HG03457 (cell line): Measurements from ENCODE around the gene MIGA2.
"Not testable (repeated sequence)": the region's sequence is repeated elsewhere in the genome, so short reads cannot be mapped to it uniquely, and the experiment has no call there.

Source experiments
- ATAC-seq: cut with Tn5 transposase; IDR thresholded peaks from one replicate; pipeline ENCODE4 v1.9.1; 2021; ENCODE audit warnings: moderate number of reproducible peaks; ENCODE audit not compliant: unreplicated experiment

MIGA2 gene

GRCh38 chr9:129036241-129036922 lies at the start of gene MIGA2:
TSS of gene MIGA2 (plus strand) at chr9:129036626. CDS start at chr9:129040595, 3,969 bp downstream.
- peak; percentile 73 for ATAC-seq

- no peak for ATAC-seq
These were observed 49.8 kb upstream of the MIGA2 start for GRCh38 chr9:128986671-128987070.

- no peak for ATAC-seq
These were observed 48.6 kb upstream of the MIGA2 start for GRCh38 chr9:128987805-128988204.

GRCh38 chr9:128992995-128993394 lies 43.4 kb upstream of the MIGA2 start:
- ATAC-seq: no peak

GRCh38 chr9:128995791-128996190 lies 40.6 kb upstream of the MIGA2 start:
- no peak for ATAC-seq

- ATAC-seq: no peak
These were observed 38.0 kb upstream of the MIGA2 start for GRCh38 chr9:128998462-128998861.

- ATAC-seq: no peak
These were observed 36.7 kb upstream of the MIGA2 start for GRCh38 chr9:128999581-129000206.

GRCh38 chr9:129001504-129002325 lies 34.7 kb upstream of the MIGA2 start:
- no peak for ATAC-seq

- ATAC-seq: no peak
These were observed 33.4 kb upstream of the MIGA2 start for GRCh38 chr9:129002992-129003391.

- ATAC-seq: not testable (repeated sequence)
These were observed 32.3 kb upstream of the MIGA2 start for GRCh38 chr9:129004173-129004572.

- no peak for ATAC-seq
These were observed 31.0 kb upstream of the MIGA2 start for GRCh38 chr9:129005336-129005997.

GRCh38 chr9:129006328-129007034 lies 29.9 kb upstream of the MIGA2 start:
- no peak for ATAC-seq

- no peak for ATAC-seq
These were observed 29.2 kb upstream of the MIGA2 start for GRCh38 chr9:129007035-129007765.

GRCh38 chr9:129007766-129008468 lies 28.5 kb upstream of the MIGA2 start:
- ATAC-seq: no peak

- ATAC-seq: no peak
These were observed 27.9 kb upstream of the MIGA2 start for GRCh38 chr9:129008469-129008965.

- no peak for ATAC-seq
These were observed 27.3 kb upstream of the MIGA2 start for GRCh38 chr9:129008986-129009583.

- no peak for ATAC-seq
These were observed 26.8 kb upstream of the MIGA2 start for GRCh38 chr9:129009584-129010141.

- ATAC-seq: no peak
These were observed 26.0 kb upstream of the MIGA2 start for GRCh38 chr9:129010267-129010975.
